Measurements from ENCODE around the gene NBPF4.

NBPF4 gene

GRCh38 chr1:108182959-108183700 is 60.7 kb downstream of the NBPF4 start:
- TF ChIP-seq TAF1 (IDR thresholded peaks at IDR 0.05; ENCODE audit: borderline replicate concordance, insufficient read depth, low read length) (no peak), REST (IDR thresholded peaks at IDR 0.05; ENCODE audit: insufficient read depth in 1 of 2, low read depth in 2 of 2, low read length in 2 of 2) (no peak), POLR2AphosphoS5 (IDR thresholded peaks at IDR 0.05; ENCODE audit: low read depth, low read length) (no peak), FOXP2 (optimal IDR thresholded peaks at IDR 0.05; ENCODE audit: borderline replicate concordance, extremely low read depth, extremely low read length, insufficient read depth) (no peak), SIN3A (IDR thresholded peaks at IDR 0.05; ENCODE audit: borderline replicate concordance, insufficient read depth, low read length) (no peak)

GRCh38 chr1:108179018-108179417 is 64.9 kb downstream of the NBPF4 start:
- TF ChIP-seq FOXP2 (optimal IDR thresholded peaks at IDR 0.05; ENCODE audit: borderline replicate concordance, extremely low read depth, extremely low read length, insufficient read depth) (no peak), REST (IDR thresholded peaks at IDR 0.05; ENCODE audit: insufficient read depth in 1 of 2, low read depth in 2 of 2, low read length in 2 of 2) (no peak), SIN3A (IDR thresholded peaks at IDR 0.05; ENCODE audit: borderline replicate concordance, insufficient read depth, low read length) (no peak), POLR2AphosphoS5 (IDR thresholded peaks at IDR 0.05; ENCODE audit: low read depth, low read length) (no peak), TAF1 (IDR thresholded peaks at IDR 0.05; ENCODE audit: borderline replicate concordance, insufficient read depth, low read length) (no peak)
